Measurements from ENCODE around the gene AZIN2.

DNA sequence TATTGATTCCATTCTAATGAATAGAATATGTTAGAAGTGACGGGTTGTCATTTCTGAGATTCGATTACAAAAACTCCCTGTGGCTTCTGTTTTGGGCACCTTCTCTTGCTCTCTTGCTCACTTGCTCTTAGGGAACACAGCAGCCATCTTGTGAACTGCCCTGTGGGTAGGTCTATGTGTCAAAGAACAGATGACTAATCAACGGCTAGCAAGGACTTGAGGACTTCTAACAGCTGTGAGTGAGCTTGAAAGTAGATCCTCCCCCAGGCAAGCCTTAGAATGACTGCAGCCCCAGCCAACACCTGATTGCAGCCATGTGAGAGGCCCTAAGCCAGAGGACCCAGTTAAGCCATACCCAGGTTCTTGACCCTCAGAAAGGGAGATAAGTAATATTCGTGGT lies 49.3 kb downstream of the AZIN2 start:
- TF ChIP-seq CTCF (IDR thresholded peaks at IDR 0.05), result no peak
- TF ChIP-seq POLR2A (IDR thresholded peaks at IDR 0.05), result no peak

Measured in right lobe of liver (tissue), 4 donors.